RWPE2 (cell line): ENCODE measurements around the gene RABGAP1L.

Experiments used
- ATAC-seq: fragments of 200-7000 bp; cut with Tn5 transposase; 3 replicates; pipeline ENCODE4 v1.9.1; 2021; ENCODE audit warnings: low read depth
- DNase-seq: peaks from one replicate; pipeline ENCODE4 v3.0.0-alpha.2; 2020; ENCODE audit warnings: low spot score
- H3K27ac ChIP-seq: fragments of 450-650 bp; 2 replicates; pipeline ENCODE4 v1.5.1; 2017; ENCODE audit warnings: mild to moderate bottlenecking; ENCODE audit not compliant: poor library complexity, severe bottlenecking
- H3K27me3 ChIP-seq: fragments of 250-450 bp; sonication (Bioruptor Pico); 2 replicates; pipeline ENCODE4 v1.5.1; 2021; ENCODE audit warnings: mild to moderate bottlenecking, moderate library complexity; ENCODE audit not compliant: insufficient read depth, poor library complexity, severe bottlenecking
- H3K36me3 ChIP-seq: fragments of 250-450 bp; sonication (Bioruptor Pico); 2 replicates; pipeline ENCODE4 v1.5.1; 2020; ENCODE audit warnings: low read depth, mild to moderate bottlenecking, moderate library complexity
- H3K4me1 ChIP-seq: fragments of 250-450 bp; sonication (Bioruptor Pico); 2 replicates; pipeline ENCODE4 v1.5.1; 2021; ENCODE audit warnings: mild to moderate bottlenecking, moderate library complexity; ENCODE audit not compliant: insufficient read depth, poor library complexity, severe bottlenecking
- H3K4me3 ChIP-seq: fragments of 250-450 bp; sonication (Bioruptor Pico); 2 replicates; pipeline ENCODE4 v1.5.1; 2021; ENCODE audit warnings: mild to moderate bottlenecking, moderate library complexity; ENCODE audit not compliant: severe bottlenecking
- H3K9me3 ChIP-seq: fragments of 250-450 bp; sonication (Bioruptor Pico); 2 replicates; pipeline ENCODE4 v1.5.1; 2021; ENCODE audit warnings: mild to moderate bottlenecking, moderate library complexity; ENCODE audit not compliant: severe bottlenecking
- TF ChIP-seq, protein P1 (sequence below): fragments of 450-650 bp; IDR thresholded peaks from one replicate; pipeline ENCODE4 v1.5.1; 2017; ENCODE audit warnings: mild to moderate bottlenecking, moderate library complexity; ENCODE audit not compliant: poor library complexity, severe bottlenecking

Gene RABGAP1L

DNA sequence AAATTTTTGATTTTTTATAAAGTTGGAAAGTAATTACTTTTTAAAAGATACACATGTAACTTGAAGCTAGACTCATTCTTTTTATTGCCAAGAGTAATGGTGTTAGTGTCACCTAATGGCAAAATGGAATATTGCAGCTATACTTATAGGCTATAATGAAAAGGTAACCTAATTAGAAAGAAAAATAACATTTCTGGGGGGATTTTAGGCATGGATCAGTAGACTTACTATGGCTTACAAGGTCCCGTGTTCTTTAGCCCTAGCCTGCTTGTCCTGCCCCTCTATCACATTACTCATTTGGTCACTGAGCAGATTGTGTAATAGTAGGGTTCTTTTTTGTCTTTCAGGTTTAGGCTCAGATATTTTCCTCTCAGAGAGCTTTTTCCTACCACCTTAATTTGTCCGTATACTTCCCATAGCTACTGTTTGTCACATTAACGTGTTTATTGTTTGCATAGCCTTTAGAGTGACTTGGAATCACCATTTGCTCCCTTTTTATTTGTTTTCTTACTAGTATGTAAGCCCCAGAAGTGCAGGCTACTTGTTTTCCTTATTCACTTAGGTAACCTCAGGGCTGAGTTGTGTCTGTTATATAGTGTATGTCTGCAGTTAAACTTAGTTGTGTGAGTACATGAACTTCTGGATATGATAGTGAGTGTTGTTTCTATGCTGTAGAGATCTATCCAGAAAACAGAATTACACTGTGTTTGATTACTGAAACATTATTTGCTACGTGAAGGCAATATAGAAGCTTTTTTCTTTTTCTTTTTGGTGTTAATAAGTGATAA, 58.7 kb downstream of the RABGAP1L start:
- Histone ChIP-seq H3K9me3 (no peaks in the 10 kb centered on the region), H3K4me1 (peaks cover 18% of the 10 kb centered on the region), H3K36me3 (no peaks in the 10 kb centered on the region), H3K27ac (no peak overlapping the region), H3K4me3 (no peak overlapping the region), H3K27me3 (no peaks in the 10 kb centered on the region)
- DNase-seq, result no peak
- ATAC-seq, result no peak
- TF ChIP-seq, protein P1, sequence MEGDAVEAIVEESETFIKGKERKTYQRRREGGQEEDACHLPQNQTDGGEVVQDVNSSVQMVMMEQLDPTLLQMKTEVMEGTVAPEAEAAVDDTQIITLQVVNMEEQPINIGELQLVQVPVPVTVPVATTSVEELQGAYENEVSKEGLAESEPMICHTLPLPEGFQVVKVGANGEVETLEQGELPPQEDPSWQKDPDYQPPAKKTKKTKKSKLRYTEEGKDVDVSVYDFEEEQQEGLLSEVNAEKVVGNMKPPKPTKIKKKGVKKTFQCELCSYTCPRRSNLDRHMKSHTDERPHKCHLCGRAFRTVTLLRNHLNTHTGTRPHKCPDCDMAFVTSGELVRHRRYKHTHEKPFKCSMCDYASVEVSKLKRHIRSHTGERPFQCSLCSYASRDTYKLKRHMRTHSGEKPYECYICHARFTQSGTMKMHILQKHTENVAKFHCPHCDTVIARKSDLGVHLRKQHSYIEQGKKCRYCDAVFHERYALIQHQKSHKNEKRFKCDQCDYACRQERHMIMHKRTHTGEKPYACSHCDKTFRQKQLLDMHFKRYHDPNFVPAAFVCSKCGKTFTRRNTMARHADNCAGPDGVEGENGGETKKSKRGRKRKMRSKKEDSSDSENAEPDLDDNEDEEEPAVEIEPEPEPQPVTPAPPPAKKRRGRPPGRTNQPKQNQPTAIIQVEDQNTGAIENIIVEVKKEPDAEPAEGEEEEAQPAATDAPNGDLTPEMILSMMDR, result peak; percentile 91

DNA sequence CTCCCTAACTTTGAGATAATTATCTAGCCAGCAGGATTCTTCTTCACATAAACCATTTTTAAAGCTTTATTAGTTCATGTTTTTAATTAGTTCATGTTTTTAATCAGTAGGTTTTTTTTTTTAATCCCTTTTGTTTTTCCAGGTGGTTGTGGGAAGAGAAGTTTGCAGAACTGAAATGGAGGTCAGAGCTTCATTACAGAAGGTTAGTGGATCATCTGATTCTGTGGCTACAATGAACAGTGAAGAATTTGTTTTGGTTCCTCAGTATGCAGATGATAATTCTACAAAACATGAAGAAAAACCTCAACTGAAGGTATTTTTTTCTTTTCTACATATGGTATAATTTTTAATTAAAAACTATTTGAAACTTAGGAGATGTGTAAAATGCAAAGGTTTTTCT, 59.7 kb downstream of the RABGAP1L start:
- H3K9me3 ChIP-seq, result no peaks in the 10 kb centered on the region
- H3K27ac ChIP-seq, result no peak overlapping the region
- H3K27me3 ChIP-seq, result no peaks in the 10 kb centered on the region
- ATAC-seq (no peak), DNase-seq (no peak)
- H3K4me3 ChIP-seq, result no peak overlapping the region
- peaks cover 18% of the 10 kb centered on the region for H3K4me1 ChIP-seq
- H3K36me3 ChIP-seq, result no peaks in the 10 kb centered on the region
- TF ChIP-seq, protein P1, result no peak

DNA sequence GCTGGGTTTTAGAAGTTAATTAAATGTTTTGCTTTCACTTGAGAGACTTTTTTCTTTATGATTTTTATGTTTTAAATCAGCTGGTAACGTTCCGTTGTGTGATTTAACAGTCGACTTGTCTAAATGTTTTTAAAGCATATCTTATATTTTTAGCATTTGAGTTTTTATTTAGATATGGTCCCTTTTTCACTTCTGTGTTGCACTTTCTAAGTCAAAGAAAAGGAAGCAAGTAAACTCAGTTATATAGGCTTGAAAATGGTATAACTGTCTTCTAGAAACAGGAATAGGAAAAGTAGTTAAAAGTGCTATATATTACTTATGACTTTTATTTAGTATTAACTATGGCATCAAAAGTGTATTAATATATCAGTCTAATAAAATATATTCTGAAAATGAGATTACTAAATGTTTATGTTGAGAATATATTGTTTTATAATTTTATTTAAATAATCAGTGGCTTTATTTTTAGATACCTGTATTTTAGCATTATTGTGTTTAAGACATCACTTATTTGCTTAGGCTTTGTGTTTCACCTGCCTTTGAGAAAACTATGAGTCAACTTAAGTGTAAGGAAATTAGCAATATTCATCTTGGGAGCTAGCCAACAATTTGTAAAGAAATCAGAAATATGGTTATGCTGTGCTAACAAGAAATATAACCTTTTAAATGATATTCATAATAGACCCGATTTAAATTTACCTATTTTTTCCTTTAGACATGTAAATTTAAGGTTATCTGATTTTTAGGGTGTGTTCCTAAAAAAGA, 60.5 kb downstream of the RABGAP1L start:
- TF ChIP-seq, protein P1, result no peak

DNA sequence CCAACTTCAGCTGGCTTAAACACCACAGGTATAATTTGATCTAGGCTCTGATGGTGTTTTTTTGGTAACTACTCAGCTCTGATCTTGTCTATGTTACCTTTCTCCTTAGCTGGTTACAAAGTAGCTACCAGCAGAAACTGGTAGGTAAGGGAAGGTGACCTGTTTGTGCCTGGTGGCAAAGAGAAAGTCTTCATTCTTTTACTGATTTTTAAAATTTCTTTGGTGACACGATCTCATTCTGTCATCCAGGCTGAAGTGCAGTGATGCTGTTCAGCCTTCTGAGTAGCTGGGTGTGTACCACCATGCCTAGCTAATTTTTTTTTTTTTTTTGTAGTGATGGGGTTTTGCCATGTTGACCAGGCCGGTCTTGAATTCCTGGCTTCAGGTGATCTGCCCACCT, 62.4 kb downstream of the RABGAP1L start:
- Histone ChIP-seq H3K9me3 (no peaks in the 10 kb centered on the region), H3K36me3 (no peaks in the 10 kb centered on the region), H3K27ac (peak overlapping the region; percentile 46), H3K4me3 (no peak overlapping the region), H3K4me1 (peaks cover 18% of the 10 kb centered on the region), H3K27me3 (no peaks in the 10 kb centered on the region)
- TF ChIP-seq, protein P1, result no peak
- no peak for DNase-seq
- ATAC-seq, result no peak

More for the DNA sequence above, 60.5 kb downstream of the RABGAP1L start:
- Histone ChIP-seq H3K9me3 (no peaks in the 10 kb centered on the region), H3K4me1 (peaks cover 18% of the 10 kb centered on the region), H3K27me3 (no peaks in the 10 kb centered on the region), H3K36me3 (no peaks in the 10 kb centered on the region), H3K4me3 (no peak overlapping the region), H3K27ac (no peak overlapping the region)
- DNase-seq, result no peak
- no peak for ATAC-seq
